HepG2 (cell line): ENCODE data around the gene NR4A2. TPM values are rescaled to one million over a fixed set of nuclear protein-coding genes. Genes with fewer than 3 reads are reported as not detected.

Experiments
- polyA plus RNA-seq, 8 experiments: library from polyadenylated mRNA; depleted of rRNA in 3 of 8; stranded (reverse) in 7 of 8; unstranded in 1 of 8; fragments of >200 nt; fragmentation: Illumina TruSeq in 4 of 8; extraction: Trizol in 4 of 8; gene quantifications; 2 replicates each; pipeline versions ENCODE4 v1.2.1 to v1.2.3, GENCODE V29; 2011 to 2016; ENCODE audit warnings: low read depth in 4 of 8, missing spikeins in 1 of 8, mixed read lengths in 1 of 8; ENCODE audit not compliant: insufficient read depth in 1 of 8
- total RNA-seq, 5 experiments: library from RNA; depleted of rRNA; stranded (reverse); fragments of >200 nt; fragmentation: Illumina TruSeq; extraction: Trizol; gene quantifications; 2 replicates each; pipeline ENCODE4 v1.2.3, GENCODE V29; 2016; ENCODE audit warnings: low read depth in 1 of 5

NR4A2 gene
- total and polyA plus RNA-seq, 2 of the 13 experiments (the other 11 are each of a cell fraction or from before 2014, with no cell fraction given): not detected

Other genes with a start within 250 kb of the NR4A2 start
- gene GPD2, start 103.7 kb upstream of the NR4A2 start, total RNA-seq (2016; rRNA removed; fragmentation: Illumina TruSeq; extraction: Trizol): 0.65 TPM in 1 of 2 replicates, not detected in the other
- not detected in 2 replicates for gene GPD2, start 103.7 kb upstream of the NR4A2 start, polyA plus RNA-seq (2011; rRNA removed)